GM23338 (cell line): Measurements from ENCODE around the gene RCVRN. TPM values are rescaled to one million over a fixed set of nuclear protein-coding genes. Genes with fewer than 3 reads are reported as not detected.

Source experiments
- ATAC-seq: fragments of 200-7000 bp; cut with Tn5 transposase; 3 replicates; pipeline ENCODE4 v1.9.1; 2020
- DNase-seq: peaks from one replicate; pipeline ENCODE4 v3.0.0-alpha.2; 2015; ENCODE audit warnings: low spot score
- H2AFZ ChIP-seq: fragments of 200-600 bp; sonication (generic); 2 replicates; pipeline ENCODE4 v1.8.0; 2016; ENCODE audit warnings: antibody characterized with exemption, mild to moderate bottlenecking, moderate library complexity
- H3F3A ChIP-seq: fragments of 200-600 bp; sonication (generic); replicated peaks from 2 replicates; pipeline ENCODE4 v1.8.0; 2017; ENCODE audit warnings: antibody characterized with exemption, mixed run types, low read depth
- H3K27ac ChIP-seq: fragments of 200-600 bp; sonication (generic); 2 replicates; pipeline ENCODE4 v1.6.1; 2016; ENCODE audit warnings: low read depth
- H3K27me3 ChIP-seq: fragments of 200-600 bp; sonication (generic); 2 replicates; pipeline ENCODE4 v1.8.0; 2016; ENCODE audit warnings: mild to moderate bottlenecking, mixed run types, moderate library complexity; ENCODE audit not compliant: insufficient read depth
- H3K36me3 ChIP-seq: fragments of 200-600 bp; sonication (generic); 2 replicates; pipeline ENCODE4 v1.8.0; 2016; ENCODE audit warnings: mild to moderate bottlenecking; ENCODE audit not compliant: insufficient read depth
- H3K4me1 ChIP-seq: fragments of 200-600 bp; sonication (generic); 2 replicates; pipeline ENCODE4 v1.8.0; 2016; ENCODE audit warnings: mild to moderate bottlenecking, moderate library complexity; ENCODE audit not compliant: insufficient read depth
- H3K4me2 ChIP-seq: fragments of 200-600 bp; sonication (generic); 2 replicates; pipeline ENCODE4 v1.7.1; 2017; ENCODE audit warnings: mixed run types
- H3K4me3 ChIP-seq: fragments of 200-600 bp; sonication (generic); 2 replicates; pipeline ENCODE4 v1.6.1; 2016; ENCODE audit warnings: mixed run types
- H3K79me2 ChIP-seq: fragments of 200-600 bp; sonication (generic); replicated peaks from 2 replicates; pipeline ENCODE4 v1.8.0; 2017; ENCODE audit warnings: mild to moderate bottlenecking; ENCODE audit not compliant: insufficient read depth
- H3K9me2 ChIP-seq: fragments of 200-600 bp; sonication (generic); 2 replicates; pipeline ENCODE4 v1.8.0; 2017; ENCODE audit not compliant: insufficient read depth
- H4K20me1 ChIP-seq: fragments of 200-600 bp; sonication (generic); replicated peaks from 2 replicates; pipeline ENCODE4 v1.8.0; 2017; ENCODE audit warnings: mild to moderate bottlenecking; ENCODE audit not compliant: insufficient read depth
- H3K27ac Mint-ChIP-seq: 2 replicates; pipeline ENCODE4 v1.8.0; 2020; ENCODE audit warnings: inconsistent platforms, mild to moderate bottlenecking, moderate library complexity, mixed read lengths
- H3K27me3 Mint-ChIP-seq: 3 replicates; pipeline ENCODE4 v1.8.0; 2022; ENCODE audit warnings: low read depth, mild to moderate bottlenecking, moderate library complexity, mixed read lengths, inconsistent platforms; ENCODE audit not compliant: insufficient read depth, poor library complexity
- H3K36me3 Mint-ChIP-seq: 3 replicates; pipeline ENCODE4 v1.8.0; 2021; ENCODE audit warnings: low read depth, mild to moderate bottlenecking, inconsistent platforms, moderate library complexity, mixed read lengths
- H3K4me1 Mint-ChIP-seq: 3 replicates; pipeline ENCODE4 v1.8.0; 2020; ENCODE audit warnings: mild to moderate bottlenecking, inconsistent platforms, mixed read lengths
- H3K4me3 Mint-ChIP-seq: 3 replicates; pipeline ENCODE4 v1.8.0; 2021; ENCODE audit warnings: moderate library complexity, mild to moderate bottlenecking, inconsistent platforms, mixed read lengths
- H3K9me3 Mint-ChIP-seq: 3 replicates; pipeline ENCODE4 v1.8.0; 2020; ENCODE audit warnings: moderate library complexity, mild to moderate bottlenecking, inconsistent platforms, mixed read lengths
- CREB1 ChIP-seq: fragments of 250-450 bp; sonication (Bioruptor Pico); IDR thresholded peaks from 2 replicates; pipeline ENCODE4 v1.5.0; 2020; ENCODE audit warnings: low read depth, mild to moderate bottlenecking, moderate library complexity
- ETS1 ChIP-seq: IDR thresholded peaks from 2 replicates; pipeline ENCODE4 v1.6.1; 2016; ENCODE audit warnings: antibody characterized with exemption
- EZH2phosphoT487 ChIP-seq: fragments of 200-600 bp; sonication (generic); IDR thresholded peaks from one replicate; pipeline ENCODE4 v1.8.1; 2018; ENCODE audit warnings: antibody characterized with exemption; ENCODE audit not compliant: unreplicated experiment
- NANOG ChIP-seq: IDR thresholded peaks from 2 replicates; pipeline ENCODE4 v1.6.1; 2016; ENCODE audit warnings: antibody characterized with exemption, borderline replicate concordance
- POLR2AphosphoS5 ChIP-seq: IDR thresholded peaks from 2 replicates; pipeline ENCODE4 v1.6.1; 2016; ENCODE audit warnings: antibody characterized with exemption, low read depth
- REST ChIP-seq: IDR thresholded peaks from one replicate; pipeline ENCODE4 v1.6.1; 2018; ENCODE audit warnings: antibody characterized with exemption; ENCODE audit not compliant: unreplicated experiment
- STAT1 ChIP-seq: IDR thresholded peaks from one replicate; pipeline ENCODE4 v1.6.1; 2016; ENCODE audit warnings: antibody characterized with exemption; ENCODE audit not compliant: unreplicated experiment
- ZNF114 ChIP-seq: fragments of 250-450 bp; sonication (Bioruptor Pico); IDR thresholded peaks from 2 replicates; pipeline ENCODE4 v1.5.0; 2020; ENCODE audit warnings: mild to moderate bottlenecking, moderate library complexity
- ZNF331 ChIP-seq: fragments of 250-450 bp; sonication (Bioruptor Pico); IDR thresholded peaks from 2 replicates; pipeline ENCODE4 v1.5.0; 2020; ENCODE audit warnings: low read depth, mild to moderate bottlenecking, moderate library complexity
- ZNF462 ChIP-seq: fragments of 250-450 bp; sonication (Bioruptor Pico); IDR thresholded peaks from 2 replicates; pipeline ENCODE4 v1.5.0; 2020; ENCODE audit warnings: mild to moderate bottlenecking, moderate library complexity
- polyA plus RNA-seq: library from polyadenylated mRNA; unstranded; fragments of >200 nt; fragmentation: Nextera tagmentation; extraction: Ambion mirVana; gene quantifications from 2 replicates; pipeline ENCODE4 v1.2.1, GENCODE V29; 2016
- total RNA-seq: library from RNA; depleted of rRNA; stranded (reverse); fragments of >200 nt; shearing (Covaris generic); gene quantifications from 2 replicates; pipeline ENCODE4 v1.2.3, GENCODE V29; 2014

RCVRN gene
- total and polyA plus RNA-seq, 2 experiments from 2014 or later: not detected

- no peak for TF ChIP-seq ZNF462
- no peak for TF ChIP-seq REST
- no peak for TF ChIP-seq STAT1
- TF ChIP-seq NANOG: no peak
- no peak for TF ChIP-seq CREB1 (CRISPR knock-in tag)
These were observed 36.2 kb upstream of the RCVRN start (continued) for GRCh38 chr17:9941305-9941704.

- Histone ChIP-seq H3K27me3 (no peaks in the 10 kb centered on the region), H3K36me3 (no peaks in the 10 kb centered on the region), H3K4me1 (no peaks in the 10 kb centered on the region), H3K79me2 (no peaks in the 10 kb centered on the region), H2AFZ (no peak overlapping the region), H3F3A (no peaks in the 10 kb centered on the region), H4K20me1 (no peaks in the 10 kb centered on the region), H3K4me2 (no peak overlapping the region), H3K27ac (no peak overlapping the region), H3K9me2 (no peaks in the 10 kb centered on the region), H3K4me3 (no peak overlapping the region)
- DNase-seq (no peak), ATAC-seq (no peak)
- no peak overlapping the region for H3K27ac Mint-ChIP-seq
- H3K9me3 Mint-ChIP-seq: no peaks in the 10 kb centered on the region; the same call in 2 of the 3 replicates
- H3K4me3 Mint-ChIP-seq: no peak overlapping the region
- H3K27me3 Mint-ChIP-seq: peaks cover 2% of the 10 kb centered on the region
- H3K4me1 Mint-ChIP-seq: no peaks in the 10 kb centered on the region
- H3K36me3 Mint-ChIP-seq: peaks cover 8% of the 10 kb centered on the region; the same call in 2 of the 3 replicates
- TF ChIP-seq ZNF331: no peak
- TF ChIP-seq STAT1: no peak
- no peak for TF ChIP-seq ETS1
- no peak for TF ChIP-seq ZNF114 (CRISPR knock-in tag)
- TF ChIP-seq REST: no peak
- no peak for TF ChIP-seq EZH2phosphoT487
- TF ChIP-seq POLR2AphosphoS5: no peak
These were observed 35.8 kb upstream of the RCVRN start for GRCh38 chr17:9940841-9941240.
